Renal cortical epithelial cell (primary cell): ENCODE measurements around the gene SLC25A30. TPM values are rescaled to one million over a fixed set of nuclear protein-coding genes. Genes with fewer than 3 reads are reported as not detected.
A peak's percentile ranks its signal among the peaks of the same experiment; 100 is the strongest.
"Not testable (repeated sequence)": the region's sequence is repeated elsewhere in the genome, so short reads cannot be mapped to it uniquely, and the experiment has no call there.

ENCODE experiments used
- DNase-seq: peaks from one replicate; pipeline ENCODE4 v3.0.0-alpha.2; 2011; ENCODE audit warnings: low read depth
- total RNA-seq: library from RNA; depleted of rRNA; stranded (reverse); fragments of >200 nt; gene quantifications from 2 replicates; pipeline ENCODE4 v1.2.3, GENCODE V29; 2014

The SLC25A30 gene
- total RNA-seq, 1 donor from 2014 or later = 75.9 TPM

DNA sequence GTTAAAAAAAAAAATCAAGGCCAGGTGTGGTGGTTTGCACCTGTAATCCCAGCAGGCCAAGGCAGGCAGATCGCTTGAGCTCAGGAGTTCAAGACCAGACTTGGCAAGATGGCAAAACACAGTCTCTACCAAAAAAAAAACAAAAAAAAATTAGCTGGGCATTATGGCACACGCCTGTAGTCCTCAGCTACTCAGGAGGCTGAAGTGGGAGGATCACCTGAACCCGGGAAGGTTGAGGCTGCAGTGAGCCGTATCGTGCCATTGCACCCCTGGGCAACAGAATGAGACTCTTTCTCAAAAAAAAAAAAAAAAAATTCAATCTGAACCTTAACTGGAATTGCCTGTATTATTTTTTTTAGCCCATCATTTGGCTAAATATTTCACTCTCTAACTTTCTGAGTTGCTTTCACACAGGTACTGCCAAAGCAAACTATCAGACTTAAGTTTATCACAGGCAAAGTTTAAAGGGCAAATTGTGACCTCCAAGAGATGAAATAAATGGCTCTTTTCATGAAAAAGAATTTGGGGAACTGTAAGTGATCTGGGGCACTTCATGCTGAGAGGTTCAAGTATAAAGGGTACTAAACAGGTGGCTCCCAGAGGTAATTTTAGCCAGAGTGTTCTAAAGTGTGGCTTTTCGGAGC, 14.7 kb upstream of the SLC25A30 start:
- DNase-seq = no peak

- not testable (repeated sequence) for DNase-seq
Measured at GRCh38 chr13:45426056-45426841, 8.1 kb upstream of the SLC25A30 start.

DNA sequence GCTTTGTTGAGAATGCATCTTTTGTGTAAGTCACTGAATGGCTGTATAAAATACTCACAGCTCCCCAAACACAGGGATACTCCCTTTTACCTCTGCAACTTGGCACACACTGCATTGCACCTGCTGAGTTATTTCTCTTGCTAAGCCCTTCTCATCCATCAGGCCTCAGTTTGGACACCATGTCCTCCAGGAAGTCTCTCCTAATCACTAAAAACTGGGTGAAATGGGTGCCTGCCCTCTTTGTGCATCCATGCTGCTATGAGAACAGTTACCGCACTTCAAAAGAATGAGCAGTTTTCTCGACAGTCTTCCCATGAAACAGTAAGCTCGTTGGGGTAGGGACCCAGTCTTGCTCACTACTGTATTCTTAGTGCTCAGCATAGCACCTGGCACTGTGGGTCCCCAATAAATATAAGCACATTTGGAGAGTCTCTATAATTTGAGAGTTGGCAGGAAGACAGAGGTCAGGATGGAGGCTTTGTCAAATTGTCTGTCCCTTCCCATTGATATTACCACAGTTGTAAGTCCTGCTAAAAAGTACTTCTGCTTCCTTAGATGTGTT, 4.6 kb upstream of the SLC25A30 start:
- DNase-seq = no peak

DNA sequence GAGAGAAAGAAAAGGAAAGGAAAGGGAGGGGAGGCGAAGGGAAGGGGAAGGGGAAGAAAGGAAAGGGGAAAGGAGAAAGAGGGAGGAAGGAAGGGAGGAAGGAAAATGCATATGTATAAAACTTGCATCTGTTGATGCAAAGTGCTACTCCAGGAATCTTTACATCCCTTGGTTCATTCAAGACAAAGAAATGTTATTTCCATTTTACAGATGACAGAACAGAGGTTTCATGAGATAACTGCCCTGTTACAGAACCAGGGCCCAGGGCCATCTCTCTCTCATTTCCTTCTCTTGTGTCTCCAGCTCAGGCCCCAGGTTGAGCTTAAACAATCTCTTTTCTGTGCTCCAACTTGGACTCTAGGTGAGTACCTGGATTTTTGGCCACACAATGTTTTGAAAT, 1.8 kb upstream of the SLC25A30 start:
- DNase-seq = no peak

GRCh38 chr13:45419389-45419788, 1.2 kb upstream of the SLC25A30 start:
- not testable (repeated sequence) for DNase-seq

GRCh38 chr13:45416516-45417128, 1.6 kb downstream of the SLC25A30 start:
- no peak for DNase-seq

DNA sequence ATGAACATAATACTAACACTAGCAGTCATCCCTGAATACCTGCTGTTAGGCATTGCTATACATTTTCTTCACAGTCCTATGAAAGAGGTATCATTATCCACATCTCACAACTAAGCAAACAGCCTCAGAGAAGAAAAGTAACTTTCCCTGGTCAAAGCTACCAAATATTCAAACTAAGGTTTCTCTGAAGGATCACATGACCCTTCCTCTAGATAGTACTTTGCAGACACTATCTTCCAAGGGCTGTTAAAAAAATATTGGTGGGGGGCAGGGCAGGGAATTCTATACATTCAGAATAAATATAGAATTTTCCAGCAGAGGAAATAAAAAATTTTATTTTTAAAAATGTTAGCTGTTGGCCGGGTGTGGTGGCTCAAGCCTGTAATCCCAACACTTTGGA, 3.1 kb downstream of the SLC25A30 start:
- DNase-seq = no peak

GRCh38 chr13:45413826-45414307, 4.3 kb downstream of the SLC25A30 start:
- peak; percentile 97 for DNase-seq

GRCh38 chr13:45412274-45413049, 5.7 kb downstream of the SLC25A30 start:
- DNase-seq = peak; percentile 63

DNA sequence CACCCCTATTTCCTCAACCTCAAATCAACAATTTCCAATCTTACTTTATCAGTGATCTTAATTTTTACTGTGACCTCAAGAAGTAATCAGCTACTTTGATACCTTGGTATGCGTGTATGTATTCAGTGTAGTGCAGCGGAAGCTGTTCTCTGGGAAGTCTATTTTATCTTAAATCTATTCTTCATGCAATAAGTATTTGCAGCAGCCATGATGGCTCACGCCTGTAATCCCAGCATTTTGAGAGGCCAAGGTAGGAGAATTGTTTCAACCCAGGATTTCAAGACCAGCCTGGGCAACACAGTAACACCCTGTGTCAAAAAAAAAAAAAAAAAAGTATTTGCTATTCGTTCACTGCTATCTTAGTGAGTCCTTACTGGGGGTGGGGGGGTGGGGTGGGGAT, 6.5 kb downstream of the SLC25A30 start:
- DNase-seq = no peak

DNA sequence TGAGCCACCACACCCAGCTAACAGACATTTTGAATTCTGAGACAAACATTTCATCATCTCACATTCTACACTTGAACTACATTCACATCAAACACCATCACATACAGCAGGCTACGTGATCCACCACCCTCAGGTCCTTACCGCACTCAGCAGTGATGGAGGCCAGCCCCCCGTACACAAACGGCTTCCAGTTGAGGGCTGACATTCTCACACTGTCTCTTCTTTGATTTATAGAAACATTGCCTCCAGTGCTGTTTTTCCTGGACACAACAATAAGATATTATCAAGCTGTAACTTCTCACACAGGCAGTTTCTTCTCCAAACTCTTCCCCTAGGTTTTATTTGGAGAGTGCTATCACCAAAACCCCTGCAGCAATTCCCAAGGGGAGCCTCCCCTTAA, 7.0 kb downstream of the SLC25A30 start:
- no peak for DNase-seq

DNA sequence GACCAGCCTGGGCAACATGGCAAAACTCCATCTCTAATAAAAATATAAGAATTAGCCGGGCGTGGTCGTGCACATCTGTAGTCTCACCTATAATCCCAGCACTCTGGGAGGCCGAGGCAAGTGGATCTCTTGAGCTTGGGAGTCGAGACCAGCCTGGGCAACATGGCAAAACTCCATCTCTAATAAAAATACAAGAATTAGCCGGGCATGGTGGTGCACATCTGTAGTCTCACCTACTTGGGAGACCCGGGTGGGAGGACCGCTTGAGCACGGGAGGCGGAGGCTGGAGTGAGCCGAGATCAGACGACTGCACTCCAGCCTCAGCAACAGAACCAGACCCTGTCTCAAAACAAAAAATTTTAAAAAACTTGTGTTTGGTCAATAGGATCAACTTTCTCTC, 7.7 kb downstream of the SLC25A30 start:
- DNase-seq = no peak

- no peak for DNase-seq
Measured at GRCh38 chr13:45410001-45410400, 8.2 kb downstream of the SLC25A30 start.

DNA sequence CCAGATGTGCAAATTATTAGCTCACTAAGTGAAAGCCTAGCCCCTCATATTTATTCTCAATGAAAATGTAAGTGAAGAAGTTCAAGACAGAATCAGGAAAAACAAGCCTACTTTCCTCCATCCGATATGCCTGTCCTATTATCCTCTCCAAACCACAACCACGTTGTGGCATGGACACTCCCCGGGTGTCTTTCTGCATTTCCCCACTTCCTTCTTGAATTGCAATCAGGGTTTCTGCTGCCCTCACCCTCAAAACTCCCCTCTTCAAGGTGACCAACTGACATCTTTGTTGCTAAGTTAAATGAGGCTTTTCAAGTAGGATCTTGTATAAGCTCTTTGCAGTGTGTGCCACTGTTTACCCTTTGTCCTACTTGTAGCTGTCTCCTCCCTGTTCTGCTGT, 11.8 kb downstream of the SLC25A30 start:
- no peak for DNase-seq

GRCh38 chr13:45403081-45403480, 15.1 kb downstream of the SLC25A30 start:
- no peak for DNase-seq

DNA sequence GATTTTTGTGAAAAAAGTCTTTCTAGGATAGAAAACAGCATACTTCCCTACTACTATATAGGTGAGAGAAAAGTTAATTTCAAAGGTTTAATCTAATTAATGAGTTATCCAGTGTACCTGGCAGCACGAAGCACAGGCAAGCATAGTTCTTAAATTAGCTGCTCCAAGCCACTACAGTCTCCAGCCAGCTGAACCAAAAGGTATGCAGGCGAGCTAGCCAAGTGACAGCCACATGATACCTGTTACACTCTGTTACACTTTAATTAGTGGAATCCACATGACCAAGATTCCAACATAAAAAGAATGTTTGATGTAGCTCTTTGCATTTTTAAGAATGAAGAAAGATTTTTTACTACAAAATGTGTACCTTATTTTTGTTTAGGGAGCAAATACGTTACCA, 15.5 kb downstream of the SLC25A30 start:
- DNase-seq = peak; percentile 80

GRCh38 chr13:45401314-45401713, 16.9 kb downstream of the SLC25A30 start:
- no peak for DNase-seq

DNA sequence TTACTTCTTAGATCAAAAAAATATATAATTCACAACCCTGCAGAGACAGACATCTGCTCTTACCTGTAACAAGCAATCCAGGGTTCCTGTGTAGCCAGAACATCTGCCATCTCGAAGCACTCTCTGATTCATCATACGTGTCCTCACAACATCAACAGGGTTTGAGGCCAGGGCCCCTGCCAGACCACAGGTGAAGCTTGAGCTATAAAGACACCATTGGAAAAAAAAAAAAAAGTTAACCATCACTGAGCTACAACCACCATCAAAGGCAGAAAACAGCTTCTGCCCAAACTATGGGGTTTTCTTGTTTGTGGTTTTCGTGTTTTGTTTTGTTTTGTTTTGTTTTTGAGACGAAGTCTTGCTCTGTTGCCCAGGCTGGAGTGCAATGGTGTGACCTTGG, 19.3 kb downstream of the SLC25A30 start:
- DNase-seq = no peak

DNA sequence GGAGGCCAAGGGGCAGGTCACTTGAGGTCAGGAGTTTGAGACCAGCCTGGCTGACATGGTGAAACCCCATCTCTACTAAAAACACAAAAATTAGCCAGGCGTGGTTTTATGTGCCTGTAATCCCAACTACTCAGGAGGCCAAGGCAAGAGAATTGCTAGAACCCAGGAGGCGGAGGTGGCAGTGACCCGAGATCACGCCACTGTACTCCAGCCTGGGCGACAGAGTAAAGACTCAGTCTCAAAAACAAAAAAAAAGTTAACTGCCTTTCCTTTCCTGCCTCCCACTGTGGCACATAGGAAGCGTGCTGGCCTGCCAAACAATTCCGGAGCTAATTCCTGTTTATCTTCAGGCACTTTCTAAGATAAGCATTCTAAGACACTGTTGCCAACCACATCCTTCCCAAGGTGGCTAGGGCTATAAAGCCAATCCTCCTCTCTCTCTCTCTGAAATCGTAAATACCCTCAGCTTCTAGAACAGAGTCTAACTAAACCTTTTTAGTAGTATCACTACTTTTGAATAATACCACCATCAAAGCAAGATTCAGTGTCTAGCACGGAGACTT, 21.6 kb downstream of the SLC25A30 start:
- DNase-seq = no peak

- DNase-seq = peak; percentile 65
Measured at GRCh38 chr13:45393941-45394570, 24.1 kb downstream of the SLC25A30 start.

- no peak for DNase-seq
Measured at GRCh38 chr13:45392811-45393210, 25.4 kb downstream of the SLC25A30 start.
